ENCODE measurements around the gene ACTR2.
"Not testable (repeated sequence)": the region's sequence is repeated elsewhere in the genome, so short reads cannot be mapped to it uniquely, and the experiment has no call there.

Gene ACTR2

DNA sequence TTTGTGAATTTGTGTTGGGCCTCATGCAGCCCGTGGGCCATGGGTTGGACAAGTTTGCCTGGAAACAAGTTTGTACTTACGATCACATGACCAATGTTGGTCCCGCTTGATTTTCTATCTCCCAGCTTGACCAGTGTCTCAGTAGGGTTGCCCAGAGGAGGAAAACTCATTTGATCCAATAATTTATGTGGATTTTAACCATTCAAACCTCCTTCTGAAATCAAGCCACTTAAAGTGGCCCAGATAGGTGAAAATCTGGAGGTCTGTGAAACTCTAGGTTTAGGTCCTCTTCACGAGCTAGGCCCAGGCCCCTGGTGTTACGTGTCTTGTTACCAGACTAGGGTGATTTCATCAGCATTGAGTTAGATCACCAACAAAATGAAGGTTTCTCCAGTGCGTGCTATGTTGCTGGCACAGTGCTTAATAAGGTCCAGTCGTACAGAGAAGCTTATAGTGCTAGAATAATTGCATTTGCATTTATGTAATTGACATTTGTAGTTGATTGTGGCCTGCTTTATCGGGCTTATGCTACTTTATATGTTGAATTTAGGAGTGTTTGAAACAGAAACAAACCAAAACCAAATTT lies 4.4 kb downstream of the ACTR2 start:
- DNase-seq: no peak

DNA sequence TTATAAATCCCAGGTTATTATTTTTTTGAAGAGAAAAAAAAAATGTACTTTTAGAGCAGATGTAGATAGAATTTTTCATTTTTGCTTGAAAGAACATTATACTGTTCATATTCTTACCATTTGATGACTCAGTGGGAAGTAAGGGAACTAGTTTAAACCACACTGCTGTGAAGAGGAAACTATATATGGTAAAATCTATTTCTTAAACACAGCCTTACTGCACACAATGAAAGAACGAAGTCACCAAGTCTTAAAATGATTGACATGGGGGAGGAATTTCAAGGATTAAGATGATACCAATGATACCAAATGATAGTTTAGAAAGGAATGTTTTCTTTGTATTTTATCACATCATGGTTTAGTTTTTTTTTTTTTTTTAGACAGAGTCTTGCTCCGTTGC lies 5.0 kb downstream of the ACTR2 start:
- DNase-seq: no peak

DNA sequence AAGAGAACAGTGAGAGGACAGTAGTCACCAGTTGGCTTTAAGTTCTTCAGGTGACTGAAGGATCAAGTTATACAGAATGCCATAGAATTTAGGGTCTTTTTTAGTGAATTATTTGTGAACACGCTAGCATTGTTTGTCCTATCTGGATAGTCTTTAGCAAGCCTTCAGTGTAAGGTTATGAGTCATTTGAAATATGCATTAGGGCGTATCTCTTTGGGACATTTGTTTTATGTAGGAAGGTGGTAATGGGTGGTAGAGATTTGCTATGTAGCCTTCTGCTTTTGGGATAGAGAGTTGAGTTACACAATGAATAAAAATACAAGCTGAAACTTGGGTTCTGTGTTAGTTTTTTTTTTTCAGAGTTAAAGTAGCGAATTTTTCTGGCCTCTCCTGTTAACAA lies 13.0 kb downstream of the ACTR2 start:
- no peak for DNase-seq

DNA sequence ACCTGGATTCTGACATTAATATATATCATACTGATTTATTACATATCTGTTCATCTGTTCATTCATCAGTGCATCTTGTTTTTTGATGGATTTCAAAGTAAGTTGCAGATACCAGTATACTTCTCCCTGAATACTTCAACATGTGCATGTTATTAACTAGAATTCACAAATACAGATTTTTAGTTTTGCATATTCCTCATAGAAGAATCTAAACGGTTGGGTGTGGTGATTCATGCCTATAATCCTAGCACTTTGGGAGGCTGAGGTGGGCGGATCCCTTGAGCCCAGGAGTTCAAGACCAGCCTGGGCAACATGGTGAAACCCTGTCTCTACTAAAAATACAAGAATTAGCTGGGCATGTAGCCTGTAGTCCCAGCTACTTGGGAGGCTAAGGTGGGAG lies 16.8 kb downstream of the ACTR2 start:
- DNase-seq: not testable (repeated sequence)

DNA sequence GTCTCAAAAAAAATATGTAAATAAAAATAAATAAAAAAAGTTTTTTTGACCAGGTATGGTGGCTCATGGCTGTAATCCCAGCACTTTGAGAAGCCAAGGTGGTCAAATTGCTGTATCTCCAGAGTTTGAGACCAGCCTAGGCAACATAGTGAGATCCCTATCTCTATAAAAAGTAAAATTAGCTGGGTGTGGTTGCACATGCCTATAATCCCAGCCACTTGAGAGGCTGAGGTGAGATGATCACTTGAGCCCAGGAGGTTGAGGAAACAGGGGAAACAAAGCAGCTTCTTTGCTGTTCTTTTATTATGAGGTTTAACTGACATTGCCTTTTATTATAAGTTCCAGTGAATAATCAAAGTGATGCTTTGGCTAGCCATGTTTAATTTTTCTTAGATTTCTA lies 25.0 kb downstream of the ACTR2 start:
- no peak for DNase-seq

DNA sequence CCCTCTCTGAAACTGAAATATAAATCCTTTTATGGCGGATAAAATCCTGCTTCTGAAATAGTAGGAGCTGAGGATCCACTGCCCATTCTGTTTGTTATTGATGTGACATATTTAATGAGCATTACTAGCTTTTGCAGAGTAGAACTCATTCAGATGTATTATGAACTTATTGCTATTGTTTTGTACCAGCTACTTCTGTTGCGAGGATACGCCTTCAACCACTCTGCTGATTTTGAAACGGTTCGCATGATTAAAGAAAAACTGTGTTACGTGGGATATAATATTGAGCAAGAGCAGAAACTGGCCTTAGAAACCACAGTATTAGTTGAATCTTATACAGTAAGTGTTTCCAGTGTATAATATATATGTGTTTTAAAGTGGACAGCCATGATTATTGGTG lies 27.7 kb downstream of the ACTR2 start:
- no peak for DNase-seq

DNA sequence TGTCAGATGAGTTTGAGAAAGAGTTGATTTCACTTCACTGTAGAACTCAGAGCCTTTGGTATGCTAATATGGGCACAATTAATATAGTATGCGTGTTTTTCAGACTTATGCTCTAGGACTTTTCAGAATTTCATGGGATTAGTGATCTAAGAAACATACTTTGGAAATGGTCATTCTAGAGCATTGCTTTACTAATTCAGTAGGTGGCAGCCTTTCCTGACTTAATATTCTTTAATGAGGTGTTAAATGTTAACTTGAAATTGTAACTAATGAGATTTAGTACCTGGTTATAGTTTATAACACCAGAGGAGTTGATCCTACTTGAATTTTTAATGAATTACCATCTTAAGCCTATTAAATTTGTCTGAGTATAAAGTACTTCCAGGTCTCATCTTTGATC lies 28.4 kb downstream of the ACTR2 start:
- no peak for DNase-seq

DNA sequence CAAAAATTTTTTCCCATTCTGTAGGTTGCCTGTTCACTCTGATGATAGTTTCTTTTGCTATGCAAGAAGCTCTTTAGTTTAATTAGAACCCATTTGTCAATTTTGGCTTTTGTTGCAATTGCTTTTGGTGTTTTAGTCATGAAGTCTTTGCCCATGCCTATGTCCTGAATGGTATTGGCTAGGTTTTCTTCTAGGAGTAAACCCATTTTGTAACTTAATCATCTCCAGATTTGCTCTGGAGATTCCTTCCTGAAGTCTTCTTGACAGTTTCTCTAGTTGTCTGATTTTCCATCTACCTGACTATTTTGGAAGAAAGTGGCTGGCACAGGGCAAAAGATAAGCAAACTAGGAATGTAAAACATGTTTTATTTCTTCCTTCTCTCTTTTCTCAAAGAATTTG lies 30.2 kb downstream of the ACTR2 start:
- not testable (repeated sequence) for DNase-seq

DNA sequence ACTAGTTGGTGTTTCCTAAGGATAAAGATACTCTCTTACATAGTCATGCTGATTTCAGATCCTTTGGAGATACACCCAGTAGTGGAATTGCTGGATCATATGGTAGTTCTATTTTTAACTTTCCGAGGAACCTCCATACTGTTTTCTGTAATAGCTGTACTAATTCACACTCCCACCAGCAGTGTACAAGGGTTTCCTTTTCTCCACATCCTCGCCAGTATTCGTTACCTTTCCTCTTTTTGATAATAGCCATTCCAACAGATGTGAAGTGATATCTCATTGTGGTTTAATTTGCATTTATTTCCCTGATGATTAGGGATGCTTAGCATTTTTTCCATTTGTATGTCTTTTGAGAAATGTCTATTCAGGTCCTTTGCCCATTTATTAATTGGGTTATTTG lies 34.0 kb downstream of the ACTR2 start:
- no peak for DNase-seq

DNA sequence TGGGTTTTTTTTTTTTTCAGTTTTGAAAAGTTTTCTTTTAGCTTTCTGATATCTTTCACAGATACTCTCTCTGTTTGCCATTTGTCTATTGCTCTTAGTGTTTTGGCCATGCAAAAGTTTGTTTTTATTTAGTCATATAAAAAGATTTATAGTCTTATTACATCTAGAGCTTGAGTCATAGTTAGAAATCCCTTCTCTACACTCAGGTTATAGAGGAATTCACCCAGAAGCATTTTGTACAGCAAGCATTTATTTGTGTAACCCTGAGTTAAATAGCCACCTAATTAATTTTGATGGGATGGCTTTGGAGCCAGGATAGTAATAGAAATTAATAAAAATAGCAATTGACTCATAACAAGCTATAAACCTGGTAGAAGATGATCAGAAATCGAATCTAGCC lies 35.6 kb downstream of the ACTR2 start:
- DNase-seq: no peak

DNA sequence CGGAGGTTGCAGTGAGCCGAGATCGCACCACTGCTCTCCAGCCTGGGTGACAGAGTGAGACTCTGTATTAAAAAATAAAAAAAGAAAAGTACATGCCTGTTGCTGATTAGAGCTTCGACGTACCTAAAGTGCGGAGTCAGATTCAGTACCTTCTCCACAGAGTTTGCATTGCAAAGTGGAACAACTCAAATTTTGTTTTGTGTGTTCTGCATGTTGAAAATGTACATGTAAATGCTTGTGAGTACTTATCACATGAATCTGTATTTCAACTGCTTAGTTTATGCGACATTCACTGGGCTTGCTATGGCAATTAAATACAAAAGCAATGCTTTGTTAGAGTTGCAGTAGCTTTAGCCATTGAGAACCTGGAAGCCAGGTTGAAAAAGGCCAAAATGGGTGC lies 36.4 kb downstream of the ACTR2 start:
- no peak for DNase-seq

DNA sequence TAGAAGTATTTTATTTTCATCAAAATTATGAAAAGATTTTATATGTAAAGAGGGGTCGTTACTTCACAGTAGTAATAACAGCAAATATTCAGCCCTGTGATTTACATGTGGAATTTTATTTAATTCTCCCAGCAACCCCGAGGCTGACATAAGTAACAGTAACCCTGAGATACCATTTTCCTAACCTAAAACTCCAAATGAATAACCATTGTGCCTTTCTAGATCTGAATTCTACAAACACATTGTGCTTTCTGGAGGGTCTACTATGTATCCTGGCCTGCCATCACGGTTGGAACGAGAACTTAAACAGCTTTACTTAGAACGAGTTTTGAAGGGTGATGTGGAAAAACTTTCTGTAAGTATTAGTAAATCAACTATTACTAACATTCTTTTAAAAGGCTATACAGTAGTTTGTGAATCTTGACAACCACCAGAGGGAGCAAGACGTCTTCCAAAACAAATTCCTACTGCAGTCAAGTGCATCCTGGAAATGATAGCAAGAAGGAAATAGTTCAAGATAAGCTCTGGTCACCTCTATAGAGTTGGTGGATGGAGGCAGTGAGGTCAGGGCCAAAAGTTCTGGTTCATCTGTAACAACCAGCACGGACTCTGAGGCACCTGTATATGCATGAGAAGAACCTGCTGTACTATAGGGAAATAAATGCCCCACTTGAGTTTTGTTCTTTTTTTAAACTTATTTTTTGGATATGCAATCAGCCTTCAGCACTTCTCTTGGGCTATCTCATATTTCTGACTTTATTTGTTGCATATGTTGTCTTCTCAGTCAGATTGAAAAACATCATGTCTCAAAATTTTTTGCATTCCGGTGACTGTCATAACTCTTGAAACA lies 37.4 kb downstream of the ACTR2 start:
- DNase-seq: peak; percentile 36

DNA sequence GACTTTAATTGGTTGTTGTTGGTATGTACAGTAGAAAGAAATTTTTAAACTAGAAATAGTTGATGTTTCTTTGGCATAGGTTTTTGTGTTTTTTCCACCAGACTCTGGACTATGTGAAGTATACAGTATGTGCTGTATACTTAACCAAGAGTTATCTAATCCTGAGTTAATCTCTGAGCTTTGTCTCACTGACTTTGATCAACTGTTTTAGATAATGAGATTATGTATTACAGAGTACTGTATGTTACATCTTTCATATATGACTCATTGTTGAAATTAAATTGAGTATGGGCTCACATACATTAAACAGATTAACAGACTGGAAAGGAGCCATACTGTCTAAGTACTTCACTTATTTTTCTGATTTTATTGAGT lies 38.0 kb downstream of the ACTR2 start:
- no peak for DNase-seq

DNA sequence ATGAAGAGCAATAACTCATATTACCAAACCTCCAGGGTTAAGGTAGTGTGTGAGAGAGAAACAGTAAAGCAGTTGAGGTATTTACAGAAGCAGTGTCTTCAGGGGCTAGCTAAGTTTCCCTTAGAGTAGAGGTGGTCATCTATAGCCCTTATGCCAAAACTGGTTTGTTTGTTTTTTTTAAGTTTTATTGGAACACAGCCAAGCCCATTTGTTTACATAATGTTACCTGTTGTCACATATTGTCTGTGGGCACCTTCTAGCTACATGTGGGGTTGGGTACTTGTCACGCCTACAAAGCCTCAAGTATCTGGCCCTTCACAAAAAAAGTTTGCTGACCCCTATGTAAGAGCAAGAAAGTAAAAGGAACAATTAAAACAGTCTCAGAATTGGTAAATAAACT lies 39.4 kb downstream of the ACTR2 start:
- DNase-seq: no peak

DNA sequence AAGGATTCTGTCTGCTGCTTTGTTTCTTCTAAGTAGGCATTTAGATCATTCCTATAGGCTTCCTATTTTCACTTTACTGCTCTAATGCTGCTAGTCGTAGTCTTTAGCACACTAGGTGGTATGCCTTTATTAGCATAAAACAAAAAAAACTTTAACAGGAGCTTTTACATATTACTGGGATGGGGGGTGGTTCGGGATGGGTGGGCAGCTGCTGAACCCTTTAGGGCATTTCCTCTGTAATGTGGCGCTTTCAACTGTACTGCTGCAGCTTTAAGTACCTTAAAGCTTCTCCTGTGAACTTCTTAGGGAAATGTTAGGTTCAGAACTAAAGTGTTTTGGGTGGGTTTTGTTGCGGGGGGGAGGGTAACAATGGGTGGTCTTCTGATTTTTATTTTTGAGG lies 41.3 kb downstream of the ACTR2 start:
- no peak for DNase-seq

DNA sequence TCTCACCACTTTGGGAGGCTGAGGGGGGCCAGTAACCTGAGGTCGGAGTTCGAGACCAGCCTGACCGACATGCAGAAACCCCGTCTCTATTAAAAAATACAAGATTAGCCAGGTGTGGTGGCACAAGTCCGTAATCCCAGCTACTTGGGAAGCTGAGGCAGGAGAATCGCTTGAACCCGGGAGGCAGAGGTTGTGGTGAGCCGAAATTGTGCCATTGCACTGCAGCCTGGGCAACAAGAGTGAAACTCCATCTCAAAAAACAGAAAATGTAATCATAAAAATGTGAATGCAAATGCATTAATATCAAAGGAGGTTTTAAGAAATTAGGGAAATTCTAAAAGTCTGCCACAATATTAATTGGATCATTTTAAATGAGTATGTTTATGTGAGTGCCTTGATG lies 45.7 kb downstream of the ACTR2 start:
- DNase-seq: no peak

DNA sequence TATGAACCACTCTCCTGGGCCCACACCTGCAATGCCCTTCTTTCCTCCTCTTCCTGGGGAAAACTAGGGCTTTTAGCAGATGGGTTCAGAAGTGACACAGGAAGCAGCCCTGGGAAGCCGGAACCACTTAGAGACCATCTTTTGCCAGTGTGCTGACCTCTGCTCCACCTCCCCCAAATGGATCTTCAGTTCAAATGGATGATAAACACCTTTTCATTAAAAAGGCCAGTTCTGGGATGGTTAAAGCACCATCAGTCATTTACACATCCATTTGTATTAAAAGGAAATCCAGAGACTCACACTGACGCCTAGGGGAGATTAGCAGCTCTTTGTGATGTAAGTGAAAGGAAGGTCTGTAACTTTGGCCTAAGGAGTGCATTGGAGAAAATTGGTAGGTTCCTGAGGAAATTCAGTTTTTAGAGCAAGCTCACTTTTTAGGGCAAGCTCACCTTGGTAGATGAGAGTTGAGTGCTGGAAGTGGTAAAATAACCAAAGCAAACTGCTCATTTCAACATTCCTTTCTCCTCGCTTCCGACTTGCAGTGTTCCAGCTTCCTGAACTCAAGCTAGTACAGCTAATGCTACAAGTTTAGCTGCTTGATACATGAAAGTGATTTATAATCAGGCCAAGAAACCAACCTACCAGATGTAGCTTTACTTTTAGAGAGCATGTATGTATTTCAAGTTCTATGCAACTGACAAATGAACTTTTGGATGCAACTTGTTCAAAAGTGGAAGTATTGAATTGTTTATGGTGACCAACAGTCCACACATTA lies 47.7 kb downstream of the ACTR2 start:
- no peak for DNase-seq

DNA sequence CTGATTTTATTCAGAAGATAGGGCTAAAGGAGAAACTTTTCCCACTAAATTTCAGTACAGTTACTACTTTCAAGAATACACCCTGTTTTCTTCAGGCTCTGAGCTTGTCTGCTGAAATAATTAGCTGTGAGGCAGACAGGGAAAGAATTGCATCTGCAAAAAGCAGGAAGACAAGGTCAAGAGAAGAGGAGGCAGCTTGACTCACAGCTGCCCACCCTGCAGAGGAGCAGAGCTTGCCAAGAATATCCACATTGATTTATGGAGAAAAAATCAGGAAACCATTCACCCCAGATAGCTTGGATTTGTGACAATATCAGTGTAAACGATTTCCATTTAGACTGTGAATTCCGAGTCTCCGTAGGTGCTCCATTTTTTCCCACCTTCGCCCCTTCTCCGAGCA lies 49.0 kb downstream of the ACTR2 start:
- DNase-seq: no peak

DNA sequence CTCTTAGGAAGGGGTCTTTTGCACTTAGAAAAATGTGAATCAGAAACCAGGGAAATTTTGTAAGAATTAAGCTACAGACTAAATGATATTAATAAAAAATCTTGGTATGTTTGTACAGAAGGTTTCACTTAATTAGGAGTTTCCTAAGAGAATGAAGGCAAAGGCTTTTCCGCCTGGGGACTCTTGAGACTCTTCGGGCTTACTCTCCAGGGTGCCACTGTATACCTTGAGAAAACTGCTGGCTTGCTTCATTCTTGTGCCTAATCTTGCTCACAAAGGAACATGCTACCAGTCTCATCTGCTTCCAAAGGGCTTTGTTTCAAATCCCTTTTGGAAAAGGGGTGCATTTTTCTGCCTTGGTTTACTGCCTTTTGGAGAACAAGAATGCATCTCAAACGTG lies 49.5 kb downstream of the ACTR2 start:
- no peak for DNase-seq

DNA sequence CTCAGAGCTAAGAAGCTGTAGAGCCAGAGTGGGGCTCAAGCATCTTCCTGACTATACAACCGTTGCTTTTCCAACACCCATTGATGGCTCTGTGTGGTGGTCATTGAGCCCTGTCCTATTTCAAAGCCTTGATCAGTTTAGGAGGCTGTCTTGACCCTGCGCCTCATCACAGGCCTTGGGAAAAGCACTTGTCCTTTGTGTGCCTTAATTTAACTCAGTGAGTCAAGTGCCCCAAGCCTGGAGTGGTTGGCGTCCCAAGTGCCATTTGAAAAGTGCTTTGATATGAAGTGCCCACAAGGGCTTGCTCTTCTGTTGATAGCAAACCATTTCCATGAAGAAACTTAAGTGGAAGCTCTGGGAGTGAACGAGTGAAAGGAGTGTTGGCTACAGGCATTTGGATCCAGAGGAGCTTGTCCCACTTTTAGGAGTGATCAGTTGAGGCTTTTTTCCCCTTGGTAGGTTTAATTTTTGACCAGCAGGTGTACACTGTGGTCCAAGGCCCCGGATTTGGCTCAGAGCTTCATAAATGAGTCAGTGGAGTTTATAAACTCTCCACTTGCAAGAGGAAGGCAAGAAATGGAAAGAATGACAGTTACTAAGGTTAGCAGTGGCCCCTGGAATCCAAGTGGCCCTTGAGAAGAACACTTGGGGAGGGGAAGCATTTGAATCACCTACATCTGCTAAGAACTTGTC lies 50.3 kb downstream of the ACTR2 start:
- DNase-seq: no peak

DNA sequence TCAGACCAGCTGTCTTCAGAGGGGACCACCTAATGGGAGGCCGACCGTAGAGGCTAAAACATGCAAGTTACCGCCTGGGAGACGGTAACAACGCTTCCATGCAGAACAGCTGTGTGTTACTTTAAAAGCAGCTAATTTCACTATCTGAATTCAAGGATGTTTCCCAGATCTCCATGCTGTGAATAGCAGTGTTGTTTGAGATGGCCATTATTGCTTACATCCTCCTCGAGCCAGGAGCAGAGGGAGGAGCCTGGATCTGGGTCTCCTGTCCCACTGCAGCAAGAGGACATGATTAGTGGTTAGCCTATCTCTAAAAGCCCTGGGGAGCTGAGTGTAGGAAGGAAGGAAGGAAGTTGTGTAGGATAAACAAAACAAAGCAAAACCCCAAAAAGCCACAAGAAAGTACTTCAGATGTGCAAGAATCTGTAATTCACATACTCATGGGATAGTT lies 50.9 kb downstream of the ACTR2 start:
- no peak for DNase-seq

DNA sequence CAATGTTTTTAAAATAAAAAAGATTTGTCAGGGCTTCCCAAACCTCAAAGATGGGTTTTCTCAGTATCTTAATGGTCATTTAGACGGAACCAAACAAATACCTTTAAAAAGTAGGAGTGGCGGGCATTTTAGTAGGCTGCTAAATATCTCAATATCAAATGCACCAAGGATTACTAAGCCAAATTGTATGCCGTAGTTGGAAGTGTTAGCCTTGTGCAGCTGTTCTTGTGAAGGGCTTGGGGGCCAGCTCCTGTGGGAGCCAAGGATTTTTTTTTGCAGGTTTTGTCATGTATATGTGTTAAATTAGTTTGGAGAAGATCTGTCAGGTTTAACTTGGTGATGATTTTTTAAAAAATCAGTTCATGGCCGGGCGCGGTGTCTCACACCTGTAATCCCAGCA lies 52.1 kb downstream of the ACTR2 start:
- DNase-seq: no peak

DNA sequence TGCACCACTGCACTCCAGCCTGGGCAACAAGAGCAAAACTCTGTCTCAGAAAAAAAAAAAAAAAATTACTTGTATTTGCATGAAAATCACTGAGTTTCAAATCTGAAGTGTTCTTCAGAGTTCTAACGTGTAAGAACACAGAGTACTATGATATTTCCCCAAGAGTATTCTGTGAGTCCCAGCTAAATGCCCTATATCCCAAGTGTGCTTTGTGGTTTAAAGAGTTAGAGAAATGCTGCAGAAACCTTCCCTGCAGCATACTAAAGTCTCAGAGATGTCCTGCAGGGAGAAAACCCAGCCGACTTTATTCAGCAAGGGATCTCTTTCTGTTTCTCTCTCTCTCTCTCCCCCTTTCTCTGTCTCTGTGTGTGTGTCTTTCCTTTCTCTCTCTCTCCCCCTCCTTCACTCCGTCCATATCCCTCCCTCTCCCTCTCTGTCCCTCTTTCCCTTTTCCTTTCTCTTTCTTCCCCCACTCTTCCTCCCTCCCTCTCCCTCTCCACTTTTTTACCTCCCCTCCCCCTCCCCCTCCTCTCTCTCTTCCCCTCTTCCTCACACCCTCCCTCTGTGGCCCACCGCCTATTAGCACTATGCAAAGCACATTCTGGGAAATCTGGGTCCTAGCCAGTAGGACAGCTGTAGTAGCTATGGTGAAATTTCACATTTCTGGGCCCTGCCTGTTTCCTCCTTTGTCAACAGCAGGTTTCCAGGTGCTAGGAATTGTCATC lies 54.2 kb downstream of the ACTR2 start:
- no peak for DNase-seq
